ENCODE results near the gene PRDM2.
A peak's percentile ranks its signal among the peaks of the same experiment; 100 is the strongest.

Gene PRDM2

GRCh38 chr1:13737398-13737797 is 37.4 kb downstream of the PRDM2 start:
- no peak for DNase-seq

- DNase-seq = no peak
Observed at GRCh38 chr1:13746342-13746741, 46.4 kb downstream of the PRDM2 start.

GRCh38 chr1:13748610-13749505 is 48.9 kb downstream of the PRDM2 start:
- DNase-seq = peak; percentile 97

- peak in 1 of 2 donors; percentile 52 for DNase-seq
Observed at GRCh38 chr1:13749543-13750341, 49.8 kb downstream of the PRDM2 start.

- no peak for DNase-seq
Observed at GRCh38 chr1:13751458-13751871, 51.5 kb downstream of the PRDM2 start.

GRCh38 chr1:13751985-13752384 is 52.0 kb downstream of the PRDM2 start:
- DNase-seq = no peak

GRCh38 chr1:13752852-13753251 is 52.9 kb downstream of the PRDM2 start:
- no peak for DNase-seq

GRCh38 chr1:13753636-13754402 is 53.8 kb downstream of the PRDM2 start:
- DNase-seq = no peak

GRCh38 chr1:13754510-13755103 is 54.6 kb downstream of the PRDM2 start:
- DNase-seq = no peak

- DNase-seq = no peak
Observed at GRCh38 chr1:13756557-13757315, 56.7 kb downstream of the PRDM2 start.

GRCh38 chr1:13757693-13758092 is 57.7 kb downstream of the PRDM2 start:
- no peak for DNase-seq

GRCh38 chr1:13759072-13759471 is 59.1 kb downstream of the PRDM2 start:
- DNase-seq = peak in 1 of 2 donors; percentile 31

- DNase-seq = no peak
Observed at GRCh38 chr1:13760340-13760739, 60.4 kb downstream of the PRDM2 start.

- DNase-seq = no peak
Observed at GRCh38 chr1:13760921-13761320, 60.9 kb downstream of the PRDM2 start.

GRCh38 chr1:13761883-13762282 is 61.9 kb downstream of the PRDM2 start:
- DNase-seq = no peak

- no peak for DNase-seq
Observed at GRCh38 chr1:13762642-13763041, 62.7 kb downstream of the PRDM2 start.

GRCh38 chr1:13763222-13763621 is 63.2 kb downstream of the PRDM2 start:
- no peak for DNase-seq

- peak; percentile 24 to 25 for DNase-seq
Observed at GRCh38 chr1:13763991-13764390, 64.0 kb downstream of the PRDM2 start.

- DNase-seq = peak; percentile 43 to 48
Observed at GRCh38 chr1:13764588-13765332, 64.8 kb downstream of the PRDM2 start.

- no peak for DNase-seq
Observed at GRCh38 chr1:13766592-13767564, 66.9 kb downstream of the PRDM2 start.

All from CD4-positive, alpha-beta T cell treated with Interleukin-4 for 1 hour (primary cell).